HG03457 (cell line): Measurements from ENCODE around the gene GRIN2C.
"Not testable (repeated sequence)": the region's sequence is repeated elsewhere in the genome, so short reads cannot be mapped to it uniquely, and the experiment has no call there.

Experiments
- ATAC-seq: cut with Tn5 transposase; IDR thresholded peaks from one replicate; pipeline ENCODE4 v1.9.1; 2021; ENCODE audit warnings: moderate number of reproducible peaks; ENCODE audit not compliant: unreplicated experiment

The GRIN2C gene

DNA sequence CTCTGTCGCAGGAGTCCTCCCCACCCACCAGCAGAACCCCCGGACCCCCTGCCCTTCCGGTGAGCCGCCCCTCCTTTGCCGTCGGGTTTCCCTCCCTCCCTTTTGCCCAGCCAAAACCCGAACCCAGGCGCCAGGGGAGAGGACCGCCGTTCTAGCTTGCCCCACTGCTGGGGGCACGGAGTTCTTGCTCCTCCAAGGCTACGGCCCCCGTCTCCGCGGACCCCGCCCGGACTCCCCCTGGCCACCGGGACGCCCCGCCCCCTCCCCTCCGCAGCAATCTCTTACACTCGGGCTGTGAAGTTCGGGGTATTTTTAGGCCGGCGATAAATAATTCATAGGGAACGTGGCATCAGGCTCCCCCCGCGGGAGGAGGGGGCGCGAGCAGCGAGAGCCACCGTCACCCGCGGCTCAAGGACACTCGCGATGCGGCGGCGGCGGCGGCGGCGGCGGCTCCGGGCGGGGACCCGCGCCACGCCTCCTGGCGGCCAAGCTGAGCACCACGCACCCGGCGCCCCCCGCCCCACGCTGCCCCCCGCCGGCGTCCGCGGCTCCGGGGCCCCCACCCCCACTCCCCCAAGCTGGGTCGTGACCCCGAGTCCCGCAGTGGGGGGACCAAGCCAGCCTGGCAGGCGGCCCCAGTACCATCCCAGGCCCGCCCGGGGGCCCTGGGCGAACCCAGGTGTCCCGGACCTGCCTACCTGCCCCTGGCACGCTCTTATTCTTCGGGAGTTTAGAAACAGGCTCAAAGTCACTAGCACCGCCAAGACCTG lies at the start of gene GRIN2C:
Gene GRIN2C (minus strand): TSS at position 427 of the 770 bp plus-strand sequence. CDS start 4,793 bp downstream, outside the sequence.
- ATAC-seq, result no peak

DNA sequence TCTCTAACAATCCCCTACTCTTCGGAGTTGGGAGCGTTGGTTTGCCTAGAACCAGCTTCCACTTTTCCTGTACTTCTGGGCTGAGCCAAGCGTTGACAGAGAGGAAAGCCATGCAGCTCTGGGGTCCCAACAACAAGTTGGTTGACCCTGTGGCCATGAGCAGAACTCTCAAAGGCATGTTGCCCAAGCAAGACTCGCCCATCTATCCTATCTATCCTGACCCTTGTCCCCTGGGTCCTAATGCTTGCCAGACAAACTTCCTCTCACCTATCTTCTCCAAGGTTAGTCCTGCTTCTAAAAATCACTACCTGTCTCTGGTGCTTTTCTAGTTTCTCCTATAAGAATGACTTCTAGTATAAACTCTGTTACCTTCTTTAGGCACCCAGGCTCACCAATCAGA lies 49.4 kb upstream of the GRIN2C start:
- not testable (repeated sequence) for ATAC-seq

DNA sequence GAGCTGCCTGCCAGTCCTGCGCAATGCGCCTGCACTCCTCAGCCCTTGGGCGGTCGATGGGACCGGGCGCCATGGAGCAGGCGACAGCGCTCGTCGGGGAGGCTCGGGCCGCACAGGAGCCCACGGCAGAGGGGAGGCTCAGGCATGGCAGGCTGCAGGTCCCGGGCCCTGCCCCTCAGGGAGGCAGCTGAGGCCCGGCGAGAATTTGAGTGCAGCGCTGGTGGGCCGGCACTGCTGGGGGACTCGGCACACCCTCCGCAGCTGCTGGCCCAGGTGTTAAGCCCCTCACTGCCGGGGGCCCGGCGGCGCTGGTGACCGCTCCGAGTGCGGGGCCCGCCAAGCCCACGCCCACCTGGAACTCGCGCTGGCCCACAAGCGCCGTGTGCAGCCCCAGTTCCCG lies 47.3 kb upstream of the GRIN2C start:
- no peak for ATAC-seq

DNA sequence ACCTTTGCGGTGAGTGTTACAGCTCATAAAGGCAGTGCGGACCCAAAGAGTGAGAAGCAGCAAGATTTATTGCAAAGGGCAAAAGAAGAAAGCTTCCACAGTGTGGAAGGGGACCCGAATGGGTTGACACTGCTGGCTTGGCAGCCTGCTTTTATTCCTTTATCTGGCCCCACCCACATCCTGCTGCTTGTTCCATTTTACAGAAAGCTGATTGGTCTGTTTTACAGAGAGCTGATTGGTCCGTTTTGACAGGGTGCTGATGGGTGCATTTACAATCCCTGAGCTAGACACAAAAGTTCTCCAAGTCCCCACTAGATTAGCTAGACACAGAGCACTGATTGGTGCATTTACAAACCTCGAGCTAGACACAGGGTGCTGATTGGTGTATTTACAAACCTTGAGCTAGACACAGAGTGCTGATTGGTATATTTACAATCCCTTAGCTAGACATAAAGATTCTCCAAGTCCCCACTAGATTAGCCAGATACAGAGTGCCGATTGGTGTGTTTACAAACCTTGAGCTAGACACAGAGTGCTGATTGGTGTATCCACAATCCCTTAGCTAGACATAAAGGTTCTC lies 46.6 kb upstream of the GRIN2C start:
- ATAC-seq, result not testable (repeated sequence)

DNA sequence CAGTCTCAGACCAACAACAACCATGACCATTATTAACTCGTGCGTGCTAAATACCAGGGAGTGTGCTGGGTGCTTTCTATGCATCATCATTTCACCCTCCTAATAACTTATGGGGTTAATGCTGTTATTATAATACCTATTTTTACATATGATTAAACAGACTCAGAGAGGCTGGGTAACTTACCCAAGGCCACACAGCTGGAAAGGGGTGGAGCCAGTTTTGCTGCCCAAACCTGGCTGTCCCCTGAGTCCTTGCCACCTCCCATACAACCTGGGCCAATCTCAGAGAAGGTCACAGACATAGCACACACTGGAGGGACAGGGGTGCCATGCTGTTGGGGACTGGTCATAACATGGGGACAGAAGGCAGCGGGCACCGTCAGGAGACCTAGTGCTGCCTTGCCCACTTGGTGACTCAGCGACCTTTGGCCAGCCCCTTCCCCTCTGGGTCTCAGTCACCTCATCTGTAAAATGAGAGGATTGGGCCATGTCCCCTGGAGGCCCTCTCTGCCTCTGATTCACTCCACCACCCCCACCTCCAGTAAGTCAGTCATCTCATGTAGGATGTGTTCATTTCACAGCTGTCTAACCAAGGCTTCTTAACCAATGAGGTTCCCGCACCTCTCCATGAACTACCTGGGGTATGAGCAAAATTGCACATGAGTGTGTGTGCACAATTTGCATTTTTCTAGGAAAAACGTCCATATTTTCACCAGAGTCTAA lies 45.2 kb upstream of the GRIN2C start:
- ATAC-seq, result no peak

DNA sequence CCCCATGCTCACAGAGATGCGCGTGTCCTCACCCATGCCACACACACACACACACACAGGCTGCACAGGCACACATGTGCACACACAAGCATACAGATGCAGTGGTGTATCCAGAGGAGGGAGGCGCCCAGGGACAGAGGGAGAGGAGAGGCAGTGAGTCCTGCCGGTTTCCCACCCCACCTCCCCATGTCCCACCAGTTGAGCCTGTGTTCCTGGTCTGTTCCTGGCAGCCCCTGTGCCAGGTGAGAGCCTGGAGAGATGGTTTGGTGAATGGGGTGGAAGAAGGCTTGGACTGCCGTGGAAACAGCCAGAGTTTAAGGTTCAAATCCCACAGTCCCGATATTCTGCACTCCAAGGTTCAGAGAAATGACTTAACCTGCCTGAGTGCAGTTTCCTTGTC lies 44.0 kb upstream of the GRIN2C start:
- no peak for ATAC-seq

DNA sequence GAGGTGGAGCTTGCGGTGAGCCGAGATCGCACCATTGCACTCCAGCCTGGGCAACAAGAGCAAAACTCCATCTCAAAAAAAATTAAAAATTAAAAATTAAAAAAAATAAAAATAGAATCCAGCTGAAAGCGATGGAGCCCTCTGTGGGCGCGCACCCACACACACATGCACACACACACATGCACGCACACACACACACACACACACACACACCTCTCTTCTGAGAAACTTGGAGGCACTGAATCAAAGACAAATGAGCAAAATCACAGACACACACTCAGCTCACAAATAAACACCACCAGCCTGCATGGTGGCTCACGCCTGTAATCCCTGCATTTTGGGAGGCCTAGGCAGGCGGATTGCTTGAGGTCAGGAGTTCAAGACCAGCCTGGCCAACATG lies 43.3 kb upstream of the GRIN2C start:
- no peak for ATAC-seq

DNA sequence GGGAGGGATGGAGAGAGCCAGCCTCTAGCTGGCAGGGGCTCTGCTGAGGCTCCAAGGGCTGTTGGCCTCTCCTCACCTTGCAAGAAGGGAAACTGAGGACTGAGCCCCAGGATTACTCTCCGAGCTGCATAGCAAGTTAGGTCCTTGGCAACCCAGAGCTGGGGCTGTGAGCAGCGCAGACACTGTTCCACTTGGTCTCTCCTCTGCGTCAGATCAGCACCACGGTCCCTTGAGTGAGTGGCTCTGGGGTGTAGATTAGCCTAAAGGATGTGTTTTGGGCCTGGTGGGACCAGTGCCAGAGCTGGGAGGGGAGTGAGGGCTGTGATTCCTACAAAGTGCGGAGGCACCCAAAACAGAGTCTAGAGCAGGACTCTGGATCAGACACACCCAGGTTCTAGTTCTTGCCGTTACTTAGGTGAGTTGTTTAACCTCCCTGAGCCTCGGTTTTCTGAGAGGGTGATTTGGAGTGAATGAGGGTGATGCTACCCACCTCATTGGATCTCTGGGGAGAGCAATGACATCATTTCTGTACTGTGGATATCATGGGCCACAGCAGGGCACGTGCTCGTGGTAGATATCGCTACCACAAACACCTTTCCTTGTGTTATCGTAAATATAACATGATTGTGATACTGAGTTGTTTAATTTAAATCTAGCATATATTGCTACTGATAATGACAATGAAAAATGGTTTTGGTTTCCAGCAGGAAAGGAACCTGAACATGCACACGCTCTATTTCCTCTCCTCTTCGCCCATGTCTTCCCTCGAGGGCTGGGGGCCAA lies 41.9 kb upstream of the GRIN2C start:
- ATAC-seq, result no peak

DNA sequence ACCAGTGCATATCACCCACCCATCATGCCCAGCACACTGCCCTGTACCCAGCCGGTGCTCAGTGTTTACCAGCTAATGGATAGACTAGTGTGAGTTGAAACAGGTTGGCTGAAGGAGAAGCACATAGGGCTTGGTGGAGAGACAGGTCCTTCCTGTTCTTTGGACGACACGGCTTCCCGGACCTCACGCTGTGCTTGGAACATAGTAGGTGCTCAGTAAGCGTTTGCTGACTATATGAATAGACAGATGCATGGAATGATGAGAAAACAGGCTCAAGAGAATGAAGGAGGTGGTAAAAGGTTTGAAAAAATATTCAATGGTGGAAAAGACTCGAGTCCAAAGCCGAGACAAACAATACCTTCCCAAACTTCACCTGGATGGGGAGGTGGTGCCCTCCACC lies 40.5 kb upstream of the GRIN2C start:
- ATAC-seq, result no peak

DNA sequence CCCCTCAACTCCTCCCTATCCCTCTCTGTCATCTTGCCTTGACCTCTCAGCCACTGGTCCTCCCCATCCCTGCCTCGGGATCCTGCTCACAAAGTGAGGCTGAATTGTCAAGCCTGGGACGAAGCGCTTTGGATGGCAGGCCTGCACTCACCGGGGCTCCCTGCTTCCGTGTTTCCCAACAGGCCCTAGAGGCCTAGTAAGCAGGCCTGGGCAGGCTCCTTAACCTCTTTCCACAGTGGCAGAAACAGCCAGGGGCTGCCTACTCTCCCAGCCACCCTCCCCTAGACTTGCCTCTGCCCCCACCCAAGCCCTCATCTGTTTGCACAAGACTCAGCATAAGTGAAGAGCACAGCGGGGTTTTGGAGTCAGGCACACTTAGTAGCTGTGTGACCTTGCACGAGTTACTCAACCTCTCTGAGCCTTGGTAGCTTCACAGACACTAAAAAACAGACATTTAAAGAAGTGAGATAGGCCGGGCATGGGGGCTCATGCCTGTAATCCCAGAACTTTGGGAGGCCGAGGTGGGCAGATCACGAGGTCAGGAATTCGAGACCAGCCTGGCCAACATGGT lies 38.8 kb upstream of the GRIN2C start:
- ATAC-seq, result no peak

DNA sequence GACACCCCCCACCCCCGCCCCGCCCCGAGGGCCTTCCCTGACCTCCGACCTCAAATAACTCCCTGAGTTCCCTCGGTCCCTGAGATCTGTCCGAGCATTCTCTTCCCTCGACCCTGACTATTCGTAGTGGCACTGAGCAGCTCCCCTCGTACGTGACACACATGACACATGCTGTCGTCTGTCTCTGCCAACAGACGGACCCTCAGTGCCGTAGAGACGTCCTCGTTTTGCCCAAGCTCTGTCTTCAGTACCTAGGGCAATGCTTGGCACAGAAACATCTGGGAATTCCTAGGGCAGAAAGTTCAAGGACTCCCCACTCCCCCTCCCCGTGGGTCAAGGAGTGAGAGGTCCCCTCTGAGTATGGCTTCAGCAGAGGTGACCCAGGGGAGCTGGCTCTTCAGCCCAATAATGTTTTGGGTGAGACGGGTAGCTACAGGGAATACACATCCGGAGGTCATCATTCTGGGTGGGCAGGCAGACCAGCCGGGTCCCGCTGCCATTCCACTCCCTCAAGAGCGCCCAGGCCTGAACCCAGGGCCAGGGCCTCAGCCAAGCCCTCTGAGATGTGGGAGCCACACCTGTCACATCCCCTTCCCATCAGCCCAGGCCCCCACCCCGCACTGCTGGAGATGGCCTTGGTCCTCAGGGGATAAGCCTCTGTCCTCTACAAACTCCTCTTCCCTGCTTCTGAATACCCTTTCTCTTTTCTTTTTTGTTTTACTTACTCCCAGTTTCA lies 34.4 kb upstream of the GRIN2C start:
- ATAC-seq, result no peak

DNA sequence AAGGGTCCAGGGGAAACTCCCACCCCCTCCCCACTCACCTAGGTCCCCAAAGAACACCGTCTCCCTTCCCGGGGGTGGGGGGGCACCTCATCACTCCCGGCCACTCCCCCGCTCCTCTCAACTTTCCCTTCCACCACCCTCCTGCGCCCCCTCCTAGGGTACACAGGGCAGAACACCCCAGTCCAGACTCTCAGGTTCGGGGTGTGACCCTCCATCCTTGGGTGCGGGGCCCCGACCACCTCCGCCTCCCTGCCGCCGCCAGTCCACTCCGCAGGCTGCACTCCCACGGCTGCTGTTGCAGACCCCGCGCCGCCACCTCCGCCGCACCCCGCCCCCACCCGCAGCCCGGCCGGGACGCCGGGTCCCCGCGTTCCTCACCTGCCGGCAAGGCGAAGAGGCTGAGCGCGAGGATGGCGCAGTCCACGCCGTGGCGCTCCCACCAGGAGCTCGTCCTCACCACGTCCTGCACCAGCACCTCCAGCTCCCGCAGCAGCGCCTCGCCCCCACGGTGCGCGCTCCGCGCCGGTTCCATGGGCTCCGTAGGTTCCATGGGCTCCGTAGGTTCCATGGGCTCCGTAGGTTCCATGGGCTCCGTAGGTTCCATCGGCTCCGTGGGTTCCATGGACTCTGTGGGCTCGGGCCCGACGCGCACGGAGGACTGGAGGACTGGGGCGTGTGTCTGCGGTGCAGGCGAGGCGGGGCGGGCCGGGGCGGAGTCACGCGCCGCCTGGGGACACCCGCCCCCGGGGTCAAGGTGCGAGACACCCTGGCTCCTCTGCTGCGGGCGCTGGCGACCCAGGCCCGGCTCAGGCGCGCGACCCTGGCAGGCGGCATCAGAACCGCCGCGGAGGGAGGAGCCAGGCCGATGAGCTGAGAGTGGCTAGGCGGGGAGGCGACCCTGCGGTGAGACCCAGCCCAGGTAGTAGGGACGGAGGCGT lies 33.6 kb upstream of the GRIN2C start, which contains the start of gene FADS6:
Gene FADS6 (minus strand): TSS at position 660 of the 938 bp plus-strand sequence. CDS start 38 bp downstream, at position 622.
- no peak for ATAC-seq

DNA sequence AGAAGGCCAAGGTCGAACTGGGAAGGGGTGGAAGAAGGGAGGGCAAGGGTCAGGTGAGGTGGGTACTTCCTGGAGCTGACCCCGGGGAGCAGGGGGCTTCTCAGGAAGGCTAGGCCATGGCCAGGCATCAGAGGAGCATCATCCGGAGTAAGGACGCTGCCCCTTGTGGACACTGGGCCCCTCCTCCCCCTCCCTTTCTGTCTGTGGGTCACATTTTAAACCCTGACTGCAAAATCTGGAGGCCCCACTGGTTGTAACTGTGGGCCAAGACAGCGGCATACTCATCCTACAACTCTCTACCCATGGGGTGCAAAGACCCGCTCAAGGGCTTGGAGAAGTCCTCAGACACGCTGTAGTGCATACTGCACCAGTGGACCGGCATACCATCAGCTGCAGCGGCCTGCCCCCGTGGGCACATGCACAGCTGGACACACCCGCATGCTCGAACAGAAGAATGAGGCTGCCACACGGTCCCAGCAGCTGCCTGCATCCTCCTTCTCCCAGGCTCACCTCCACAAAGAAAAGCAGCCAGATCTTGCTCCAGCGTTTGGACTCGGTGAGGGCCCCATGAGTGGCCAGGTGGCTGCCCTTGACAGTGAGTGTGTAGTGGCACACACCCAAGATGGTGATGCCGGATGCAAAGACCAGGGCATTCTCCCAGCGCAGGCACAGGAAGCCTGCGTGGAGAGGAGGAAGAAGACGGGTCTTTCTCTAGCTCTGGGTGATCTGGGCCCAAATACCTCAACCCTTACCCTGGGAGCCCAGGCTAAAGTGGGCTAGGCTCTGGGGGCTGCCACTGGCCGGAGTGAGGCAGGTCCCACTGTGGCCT lies 32.5 kb upstream of the GRIN2C start:
- ATAC-seq, result no peak

DNA sequence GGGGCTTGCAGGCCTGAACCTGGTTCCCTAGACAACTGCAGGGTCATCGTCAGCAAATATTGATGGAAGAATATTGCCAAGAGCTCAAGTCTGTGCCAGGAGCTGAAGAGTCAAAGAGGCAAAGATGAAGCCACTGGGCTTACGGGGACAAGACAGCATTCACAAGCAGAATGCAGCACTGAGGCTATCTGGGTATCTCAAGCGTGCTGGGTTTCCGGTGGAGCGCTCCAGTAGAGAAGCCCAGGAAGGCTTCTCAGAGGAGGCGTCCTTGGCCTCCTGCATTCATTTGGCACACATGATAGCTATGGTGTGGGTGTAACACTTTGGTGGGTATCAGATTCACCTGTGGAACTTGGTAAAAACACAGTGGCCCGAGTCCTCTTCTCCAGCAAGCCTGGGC lies 30.9 kb upstream of the GRIN2C start:
- no peak for ATAC-seq

DNA sequence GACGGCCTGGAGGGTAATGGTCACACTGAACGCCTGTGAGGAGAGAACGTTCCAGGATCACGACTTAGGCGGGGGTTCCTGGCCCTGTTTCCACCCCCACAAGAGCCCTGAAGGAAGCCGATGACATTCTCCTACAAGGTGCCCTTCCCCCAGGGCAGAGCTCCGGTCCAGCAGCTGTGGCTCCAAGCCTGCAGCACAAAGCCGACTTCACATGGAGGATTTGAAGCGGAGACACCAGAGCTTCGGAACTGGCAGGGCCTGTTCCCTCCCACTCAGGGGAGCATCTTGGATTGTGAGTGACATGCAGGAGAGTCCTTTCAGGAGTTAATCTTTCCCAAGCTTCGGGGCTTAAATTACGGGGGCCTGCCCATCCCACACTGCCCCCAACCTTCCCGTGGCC lies 28.8 kb upstream of the GRIN2C start:
- no peak for ATAC-seq

DNA sequence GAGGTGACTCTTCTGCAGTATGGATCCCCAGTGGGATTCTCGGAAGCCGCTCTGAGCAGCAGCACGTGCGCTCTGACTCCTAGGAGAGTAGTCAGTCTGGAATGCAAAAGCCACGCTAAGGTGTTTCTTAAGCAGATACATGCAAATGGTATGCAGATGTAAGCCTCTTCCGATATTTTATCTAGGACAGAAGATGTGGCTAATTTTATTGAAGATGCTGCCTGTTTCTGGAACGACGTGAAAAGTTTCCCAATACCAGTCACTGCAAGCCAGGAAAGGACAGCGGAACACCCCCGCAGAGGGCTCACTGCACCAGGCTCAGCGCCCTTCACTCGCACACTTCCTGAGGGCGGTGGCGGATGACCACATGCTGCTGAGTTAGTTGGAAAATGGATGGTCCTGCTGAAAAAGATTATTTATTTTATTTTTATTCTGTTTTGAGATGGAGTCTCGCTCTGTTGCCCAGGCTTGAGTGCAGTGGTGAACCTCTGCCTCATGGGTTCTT lies 23.6 kb upstream of the GRIN2C start:
- ATAC-seq, result no peak

DNA sequence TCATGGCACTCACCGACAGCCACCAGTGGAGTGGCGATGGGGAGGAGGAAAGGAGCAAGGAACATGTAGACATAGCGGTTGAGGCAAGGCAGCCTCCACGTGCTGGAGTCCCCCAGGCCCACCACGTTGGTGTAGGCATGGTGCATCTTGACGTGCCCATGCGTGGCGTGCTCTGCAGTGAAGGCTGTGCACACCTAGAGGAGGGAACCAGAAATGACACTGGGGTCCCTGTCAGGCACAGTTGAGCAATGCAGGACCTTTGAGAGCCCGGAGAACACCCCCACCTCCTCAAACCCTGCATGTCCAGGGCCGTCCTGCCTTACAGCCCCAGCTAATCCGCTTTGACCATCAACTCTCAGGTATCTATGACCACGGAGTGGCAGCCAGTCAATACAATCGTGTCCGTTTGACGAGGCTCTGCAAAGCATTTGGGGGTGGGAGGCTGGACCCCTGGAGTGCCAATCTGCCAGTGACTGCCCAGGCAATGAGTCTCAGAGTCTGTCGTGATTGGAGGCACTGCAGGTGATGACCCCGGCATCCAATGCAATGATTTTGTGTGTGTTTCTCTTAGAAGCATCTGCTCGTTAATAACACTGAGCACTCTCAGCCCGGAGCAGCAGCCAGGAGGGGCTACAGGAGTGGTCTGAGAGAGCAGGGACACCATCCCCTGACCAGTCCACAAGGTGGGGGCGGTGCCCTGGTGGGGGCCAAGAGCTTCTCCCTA lies 23.0 kb upstream of the GRIN2C start:
- no peak for ATAC-seq
